HT1080 (cell line): Measurements from ENCODE around the gene MRPL10. TPM values are rescaled to one million over a fixed set of nuclear protein-coding genes. Genes with fewer than 3 reads are reported as not detected.
A peak's percentile ranks its signal among the peaks of the same experiment; 100 is the strongest.
"Not testable (repeated sequence)": the region's sequence is repeated elsewhere in the genome, so short reads cannot be mapped to it uniquely, and the experiment has no call there.

Experiments used
- DNase-seq: peaks from one replicate; pipeline ENCODE4 v3.0.0-alpha.2; 2015; ENCODE audit warnings: low read depth
- total RNA-seq: library from RNA; depleted of rRNA; stranded (reverse); fragments of >200 nt; shearing (Covaris generic); gene quantifications from 2 replicates; pipeline ENCODE4 v1.2.3, GENCODE V29; 2014; rRNA removed

The MRPL10 gene
- total RNA-seq, 1 experiment from 2014 or later, result 154 TPM

- DNase-seq, result no peak
These were observed 38.4 kb downstream of the MRPL10 start for GRCh38 chr17:47792979-47793378.

DNA sequence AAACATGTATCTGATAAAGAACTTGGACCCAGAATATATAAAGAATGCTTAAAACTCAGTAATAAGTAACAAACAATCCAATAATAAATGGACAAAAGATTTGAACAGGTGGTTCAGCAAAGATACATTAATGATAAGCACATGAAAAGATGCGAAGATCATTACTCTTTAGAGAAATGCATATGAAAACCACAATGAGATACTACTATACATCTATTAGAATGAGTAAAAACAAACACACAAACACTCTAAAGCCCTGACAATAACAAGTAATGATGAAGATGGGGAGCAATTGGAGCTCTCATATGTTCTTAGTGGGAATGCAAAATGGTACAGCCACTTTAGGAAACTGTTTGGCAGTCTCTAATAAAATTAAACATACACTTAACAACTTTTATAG, 38.9 kb downstream of the MRPL10 start:
- no peak for DNase-seq

DNA sequence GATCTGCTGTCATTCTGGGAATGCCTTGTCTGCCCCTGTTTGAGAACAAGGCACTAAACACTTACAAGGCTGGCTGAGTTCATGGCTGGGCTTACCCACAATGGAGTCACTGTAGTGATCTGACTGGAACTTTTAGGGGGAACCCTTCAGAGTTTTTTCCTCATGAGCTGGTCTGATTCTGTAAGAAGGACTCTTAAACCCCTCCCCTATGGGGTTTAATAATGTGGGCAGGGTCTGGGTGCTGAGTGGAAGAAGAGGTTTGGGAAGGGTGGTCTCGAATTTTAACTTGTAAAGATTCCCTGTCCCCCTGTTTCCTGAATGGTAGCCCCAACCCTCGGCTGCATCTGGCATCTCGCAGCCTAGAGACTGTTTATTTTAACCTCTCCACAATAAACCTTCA, 40.3 kb downstream of the MRPL10 start:
- no peak for DNase-seq

- DNase-seq, result peak; percentile 39
These were observed 41.5 kb downstream of the MRPL10 start for GRCh38 chr17:47789611-47790561.

- DNase-seq, result no peak
These were observed 45.7 kb downstream of the MRPL10 start for GRCh38 chr17:47785538-47786123.

- no peak for DNase-seq
These were observed 49.9 kb downstream of the MRPL10 start for GRCh38 chr17:47781397-47781796.

GRCh38 chr17:47778184-47778635, 53.1 kb downstream of the MRPL10 start:
- no peak for DNase-seq

- peak; percentile 60 for DNase-seq
These were observed 54.8 kb downstream of the MRPL10 start for GRCh38 chr17:47776330-47777197.

GRCh38 chr17:47774987-47775580, 56.3 kb downstream of the MRPL10 start:
- DNase-seq, result peak; percentile 35

DNA sequence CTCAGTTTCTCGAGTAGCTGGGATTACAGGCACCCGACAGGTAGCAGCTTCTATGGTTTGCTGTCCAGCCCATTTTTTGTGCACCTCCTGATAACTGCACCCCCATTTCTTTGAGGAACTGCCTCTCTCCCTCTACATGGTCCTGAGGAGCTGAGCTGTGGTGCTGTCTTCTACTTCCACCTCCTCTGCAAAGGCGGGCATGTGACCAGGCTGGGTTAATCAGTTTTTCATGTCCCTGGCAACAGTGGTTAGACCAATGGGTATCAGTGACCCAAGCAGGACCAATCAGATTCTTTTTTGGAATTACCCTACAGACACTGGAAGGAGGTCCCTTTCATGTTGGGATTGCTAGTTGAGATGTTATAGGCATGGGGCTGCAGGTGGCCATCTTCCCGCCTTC, 57.0 kb downstream of the MRPL10 start:
- DNase-seq, result no peak

- not testable (repeated sequence) for DNase-seq
These were observed 57.7 kb downstream of the MRPL10 start for GRCh38 chr17:47773649-47774048.

Other genes with a start within 250 kb of the MRPL10 start
- 470 and 482 TPM in 2 replicates for gene KPNB1, start 181.6 kb downstream of the MRPL10 start, total RNA-seq
- 3.9 and 4.0 TPM in 2 replicates for gene TBKBP1, start 137.4 kb downstream of the MRPL10 start, total RNA-seq
- not detected in 2 replicates for gene TBX21, start 98.3 kb downstream of the MRPL10 start, total RNA-seq
- gene OSBPL7, start 9.7 kb downstream of the MRPL10 start, total RNA-seq, result 9.2 and 15.0 TPM in 2 replicates
- gene LRRC46, start 129 bp upstream of the MRPL10 start, total RNA-seq, result 0.37 and 0.51 TPM in 2 replicates
- gene SCRN2, start 9.7 kb upstream of the MRPL10 start, total RNA-seq, result 39.6 and 43.0 TPM in 2 replicates
- 1.7 and 1.8 TPM in 2 replicates for gene SP6, start 19.6 kb upstream of the MRPL10 start, total RNA-seq
- gene SP2, start 64.7 kb upstream of the MRPL10 start, total RNA-seq, result 1.6 and 3.4 TPM in 2 replicates
- gene PNPO, start 110.0 kb upstream of the MRPL10 start, total RNA-seq, result 42.5 and 55.6 TPM in 2 replicates
- not detected in 2 replicates for gene PRR15L, start 126.3 kb upstream of the MRPL10 start, total RNA-seq
- gene CDK5RAP3, start 139.6 kb upstream of the MRPL10 start, total RNA-seq, result 50.0 and 53.1 TPM in 2 replicates
- 15.4 and 17.3 TPM in 2 replicates for gene COPZ2, start 206.3 kb upstream of the MRPL10 start, total RNA-seq
- 59.4 and 62.3 TPM in 2 replicates for gene NFE2L1, start 216.8 kb upstream of the MRPL10 start, total RNA-seq